ENCODE results near the gene CLDN24.

Gene CLDN24

DNA sequence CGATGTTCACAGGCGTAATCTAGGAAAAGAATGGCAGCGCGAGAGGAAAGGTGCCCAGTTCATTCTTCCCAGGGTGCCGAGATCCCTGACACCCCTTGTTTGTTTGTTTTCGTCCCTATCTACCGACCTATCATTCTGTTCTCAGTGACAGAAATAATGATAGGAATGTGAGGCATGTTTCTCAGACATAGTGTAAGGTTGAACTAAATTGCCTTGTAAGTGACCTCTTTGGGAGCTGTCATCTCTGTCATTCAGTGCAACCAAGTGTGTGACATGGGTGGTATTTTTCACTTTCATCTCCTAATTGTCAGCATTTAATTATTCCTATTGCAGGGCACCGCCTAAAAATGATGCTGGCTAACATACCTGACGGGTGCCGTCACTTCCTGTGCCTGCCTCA, 26.5 kb downstream of the CLDN24 start:
- in situ Hi-C loops (cut with MboI; ENCODE audit: low pct_unique_long_range_greater_than_20kb, low sequenced_read_pairs) = no loop called here
- no peak for DNase-seq

GRCh38 chr4:183291070-183291469, 31.2 kb downstream of the CLDN24 start:
- in situ Hi-C loops (cut with MboI; ENCODE audit: low pct_unique_long_range_greater_than_20kb, low sequenced_read_pairs) = no loop called here

GRCh38 chr4:183289688-183290087, 32.5 kb downstream of the CLDN24 start:
- in situ Hi-C loops (cut with MboI; ENCODE audit: low pct_unique_long_range_greater_than_20kb, low sequenced_read_pairs) = no loop called here
- DNase-seq = peak; percentile 33

More at GRCh38 chr4:183291070-183291469, 31.2 kb downstream of the CLDN24 start:
- no peak for DNase-seq

DNA sequence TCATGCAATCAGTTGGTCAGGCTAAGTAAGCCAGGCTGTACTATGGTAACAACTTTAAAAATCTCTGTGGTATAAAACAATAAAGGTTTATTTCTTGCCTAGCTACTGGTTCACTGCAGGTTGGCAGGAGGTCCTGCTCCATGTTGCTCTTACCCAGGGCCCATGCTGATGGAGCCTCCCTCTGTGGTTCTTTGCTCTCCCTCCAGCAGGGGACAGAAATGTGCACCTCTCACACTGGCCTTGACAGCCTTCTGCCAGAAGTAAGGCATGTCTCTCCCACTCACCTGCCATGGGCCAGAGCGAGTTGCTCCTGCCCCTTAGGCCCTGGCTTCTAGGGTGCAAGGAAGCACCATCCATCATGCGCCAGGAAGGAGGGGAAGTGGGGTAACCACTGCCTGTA, 33.3 kb downstream of the CLDN24 start:
- DNase-seq = no peak

GRCh38 chr4:183287677-183288076, 34.5 kb downstream of the CLDN24 start:
- no peak for DNase-seq
- in situ Hi-C loops (cut with MboI; ENCODE audit: low pct_unique_long_range_greater_than_20kb, low sequenced_read_pairs) = no loop called here

More for the DNA sequence above, 33.3 kb downstream of the CLDN24 start:
- in situ Hi-C loops (cut with MboI; ENCODE audit: low pct_unique_long_range_greater_than_20kb, low sequenced_read_pairs) = no loop called here

- in situ Hi-C loops (cut with MboI; ENCODE audit: low pct_unique_long_range_greater_than_20kb, low sequenced_read_pairs) = no loop called here
- DNase-seq = no peak
These were observed 34.9 kb downstream of the CLDN24 start for GRCh38 chr4:183287309-183287659.

GRCh38 chr4:183286590-183287308, 35.5 kb downstream of the CLDN24 start:
- in situ Hi-C loops (cut with MboI; ENCODE audit: low pct_unique_long_range_greater_than_20kb, low sequenced_read_pairs) = no loop called here
- no peak for DNase-seq

DNA sequence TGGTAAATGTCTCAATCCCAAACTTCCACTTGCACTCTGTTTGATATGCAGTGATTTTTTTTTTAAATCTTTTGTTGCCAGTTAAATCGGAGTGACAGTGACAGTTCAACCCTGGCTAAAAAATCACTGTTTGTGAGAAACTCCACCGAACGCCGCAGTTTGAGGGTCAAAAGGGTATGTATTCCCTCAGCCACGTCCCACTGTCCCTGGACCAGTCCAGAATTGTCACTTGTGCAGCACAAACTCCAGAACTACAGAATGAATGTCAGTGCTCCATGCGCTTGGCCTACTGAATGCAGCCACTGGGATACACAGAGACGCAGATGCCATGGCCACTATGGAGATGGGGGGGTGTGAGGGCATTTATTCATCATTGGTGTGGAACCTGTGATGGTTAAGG, 36.3 kb downstream of the CLDN24 start:
- no peak for DNase-seq
- in situ Hi-C loops (cut with MboI; ENCODE audit: low pct_unique_long_range_greater_than_20kb, low sequenced_read_pairs) = no loop called here

GRCh38 chr4:183284965-183285364, 37.3 kb downstream of the CLDN24 start:
- no peak for DNase-seq
- in situ Hi-C loops (cut with MboI; ENCODE audit: low pct_unique_long_range_greater_than_20kb, low sequenced_read_pairs) = no loop called here

DNA sequence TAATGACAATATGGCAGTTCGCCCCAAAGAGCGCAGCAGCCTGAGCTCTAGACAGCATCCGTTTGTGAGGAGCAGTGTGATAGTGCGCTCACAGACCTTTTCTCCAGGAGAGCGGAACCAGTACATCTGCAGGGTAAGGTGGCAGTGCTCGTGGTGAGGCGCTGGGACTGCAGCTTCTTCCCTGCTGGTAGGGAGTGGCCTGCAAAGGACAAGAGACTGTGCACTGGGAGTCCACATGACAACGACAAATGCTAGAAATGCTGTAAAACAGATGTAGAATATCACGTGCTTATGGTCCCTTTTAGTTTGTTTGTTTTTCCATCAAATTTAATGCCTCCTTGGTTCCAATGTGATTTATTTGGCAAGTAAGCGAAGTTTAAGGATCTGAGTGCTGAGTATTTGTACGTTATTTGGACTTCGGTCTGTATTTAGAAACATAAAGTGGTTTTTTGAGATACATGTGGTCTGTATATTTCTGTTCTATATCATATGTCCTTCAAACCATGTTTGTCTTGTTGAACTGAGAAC, 37.9 kb downstream of the CLDN24 start:
- in situ Hi-C loops (cut with MboI; ENCODE audit: low pct_unique_long_range_greater_than_20kb, low sequenced_read_pairs) = no loop called here
- DNase-seq = no peak

- no peak for DNase-seq
- in situ Hi-C loops (cut with MboI; ENCODE audit: low pct_unique_long_range_greater_than_20kb, low sequenced_read_pairs) = no loop called here
These were observed 46.1 kb downstream of the CLDN24 start for GRCh38 chr4:183276106-183276505.

GRCh38 chr4:183272384-183272783, 49.8 kb downstream of the CLDN24 start:
- in situ Hi-C loops (cut with MboI; ENCODE audit: low pct_unique_long_range_greater_than_20kb, low sequenced_read_pairs) = loop anchor here (25.0 kb wide), 1 partner anchor 335 kb away; no protein-coding TSS in a partner anchor
- DNase-seq = no peak
